Gastrocnemius medialis (tissue), 4 donors: ENCODE data around the gene LRP5. TPM values are rescaled to one million over a fixed set of nuclear protein-coding genes. Genes with fewer than 3 reads are reported as not detected.
"Not testable (repeated sequence)": the region's sequence is repeated elsewhere in the genome, so short reads cannot be mapped to it uniquely, and the experiment has no call there.

Experiments used
- ATAC-seq, 2 donors: fragments of 150-250 bp; one replicate each; pipeline ENCODE4 v1.9.1; 2016
- DNase-seq, 2 donors: peaks; one replicate each; pipeline ENCODE4 v3.0.0-alpha.2; 2019
- H3K27ac ChIP-seq, 4 donors: fragments of 200-600 bp; sonication (generic); 1 replicate in 1 of 4; 2 replicates in 3 of 4; pipeline ENCODE4 v1.5.1; 2016 to 2018; ENCODE audit warnings: mild to moderate bottlenecking in 2 of 4, moderate library complexity in 1 of 4
- H3K27me3 ChIP-seq, 3 donors: fragments of 200-600 bp; sonication (generic) in 2 of 3; 1 replicate in 1 of 3; 2 replicates in 2 of 3; pipeline versions ENCODE4 v1.5.1 to v1.6.0; 2016 to 2019; ENCODE audit warnings: mild to moderate bottlenecking in 1 of 3, moderate library complexity in 1 of 3
- H3K36me3 ChIP-seq, 2 donors: fragments of 200-600 bp; sonication (generic) in 1 of 2; one replicate each; pipeline ENCODE4 v1.5.1; 2017 to 2018
- H3K4me1 ChIP-seq, 2 donors: fragments of 200-600 bp; sonication (generic) in 1 of 2; one replicate each; pipeline ENCODE4 v1.5.1; 2016 to 2017; ENCODE audit warnings: mild to moderate bottlenecking in 2 of 2
- H3K4me3 ChIP-seq, 4 donors: fragments of 200-600 bp; sonication (generic) in 3 of 4; 1 replicate in 1 of 4; 2 replicates in 3 of 4; pipeline ENCODE4 v1.5.1; 2016 to 2019; ENCODE audit warnings: mild to moderate bottlenecking in 2 of 4
- H3K9me3 ChIP-seq, 3 donors: fragments of 200-600 bp; sonication (generic) in 2 of 3; 1 replicate in 1 of 3; 2 replicates in 2 of 3; pipeline ENCODE4 v1.5.1; 2016 to 2019
- CTCF ChIP-seq, 5 experiments: fragments of 450-650 bp in 3 of 5; fragments of 200-600 bp in 2 of 5; sonication (generic) in 2 of 5; IDR thresholded peaks in 4 of 5; conservative IDR thresholded peaks in 1 of 5; 1 replicate in 4 of 5; 2 replicates in 1 of 5; pipeline ENCODE4 v1.5.1; 2016 to 2019; ENCODE audit warnings: antibody characterized with exemption in 5 of 5, mild to moderate bottlenecking in 3 of 5, moderate library complexity in 3 of 5
- POLR2A ChIP-seq, 2 donors: fragments of 450-650 bp; IDR thresholded peaks; one replicate each; pipeline ENCODE4 v1.6.1; 2017; ENCODE audit warnings: antibody characterized with exemption in 2 of 2, mild to moderate bottlenecking in 2 of 2, moderate library complexity in 2 of 2
- in situ Hi-C, 4 donors: fragments of 200-750 bp; cut with MboI; loops; one replicate each; pipeline versions ENCODE4 v1.15.0 to v1.8.0; 2017; ENCODE audit warnings: low sequenced_read_pairs in 4 of 4
- intact Hi-C: fragments of 100-400 bp; cut with DNase I; formaldehyde crosslinking; loops from one replicate; pipeline ENCODE4 v1.15.1; 2023; ENCODE audit warnings: low total_unique reads
- total RNA-seq, 4 donors: library from RNA; depleted of rRNA; stranded (reverse); fragments of >200 nt; gene quantifications; one replicate each; pipeline versions ENCODE4 v1.1.0 to v1.2.3, GENCODE V29; 2016

LRP5 gene
- total RNA-seq, 4 donors from 2014 or later = 3.7 to 12.3 (median 8.1) TPM

GRCh38 chr11:68457216-68457897 is 145.0 kb downstream of the LRP5 start:
- H3K4me3 ChIP-seq = no peak overlapping the region
- H3K27me3 ChIP-seq = no peaks in the 10 kb centered on the region
- no peaks in the 10 kb centered on the region for H3K9me3 ChIP-seq
- in situ Hi-C loops = loop anchor here in 2 of 4 donors (25.0 kb wide), 1 partner anchor 130 kb away; no protein-coding TSS in a partner anchor
- ATAC-seq = no peak
- DNase-seq = no peak
- intact Hi-C loops = no loop called here
- H3K27ac ChIP-seq = no peak overlapping the region
- no peak for TF ChIP-seq POLR2A (IDR thresholded peaks at IDR 0.05)
- TF ChIP-seq CTCF (IDR thresholded peaks at IDR 0.05 in 4 of 5, conservative IDR thresholded peaks at IDR 0.05 in 1 of 5) = no peak
- peaks cover 5 to 8% of the 10 kb centered on the region in 2 donors for H3K4me1 ChIP-seq
- no peaks in the 10 kb centered on the region for H3K36me3 ChIP-seq

- intact Hi-C loops = no loop called here
Observed at GRCh38 chr11:68457898-68458249, 145.5 kb downstream of the LRP5 start.

GRCh38 chr11:68458340-68458739 is 145.9 kb downstream of the LRP5 start:
- intact Hi-C loops = not testable (repeated sequence)
- in situ Hi-C loops = loop anchor here in 2 of 4 donors (25.0 kb wide), 1 partner anchor 129 kb away; no protein-coding TSS in a partner anchor

More at GRCh38 chr11:68457898-68458249, 145.5 kb downstream of the LRP5 start:
- Histone ChIP-seq H3K27me3 (no peaks in the 10 kb centered on the region), H3K4me3 (no peak overlapping the region), H3K9me3 (no peaks in the 10 kb centered on the region), H3K36me3 (no peaks in the 10 kb centered on the region), H3K27ac (no peak overlapping the region), H3K4me1 (peaks cover 10 to 13% of the 10 kb centered on the region in 2 donors)
- DNase-seq (no peak), ATAC-seq (no peak)
- TF ChIP-seq POLR2A (IDR thresholded peaks at IDR 0.05) = no peak
- TF ChIP-seq CTCF (IDR thresholded peaks at IDR 0.05 in 4 of 5, conservative IDR thresholded peaks at IDR 0.05 in 1 of 5) = no peak
- in situ Hi-C loops = loop anchor here in 2 of 4 donors (25.0 kb wide), 1 partner anchor 129 kb away; no protein-coding TSS in a partner anchor

GRCh38 chr11:68459886-68460740 is 147.7 kb downstream of the LRP5 start:
- in situ Hi-C loops = loop anchor here (10.0 to 25.0 kb wide), 3 partner anchors 115 to 135 kb away; no protein-coding TSS in a partner anchor
- intact Hi-C loops = loop anchor here (1.0 to 10.0 kb wide), 3 partner anchors 67 to 375 kb away; no protein-coding TSS in a partner anchor

More at GRCh38 chr11:68458340-68458739, 145.9 kb downstream of the LRP5 start:
- H3K9me3 ChIP-seq, H3K4me3 ChIP-seq, H3K27me3 ChIP-seq, H3K27ac ChIP-seq, H3K36me3 ChIP-seq, DNase-seq, ATAC-seq: not testable (repeated sequence)
- H3K4me1 ChIP-seq = peaks cover 15 to 17% of the 10 kb centered on the region in 2 donors

More at GRCh38 chr11:68459886-68460740, 147.7 kb downstream of the LRP5 start:
- TF ChIP-seq POLR2A (IDR thresholded peaks at IDR 0.05) = no peak
- TF ChIP-seq CTCF (IDR thresholded peaks at IDR 0.05 in 4 of 5, conservative IDR thresholded peaks at IDR 0.05 in 1 of 5) = no peak
- ATAC-seq = peak; percentile 88 to 89
- Histone ChIP-seq H3K9me3 (no peaks in the 10 kb centered on the region), H3K27ac (peak overlapping the region; percentile 85 to 94 (median 90)), H3K4me3 (peak overlapping the region; percentile 61 to 76 (median 68)), H3K27me3 (no peaks in the 10 kb centered on the region), H3K4me1 (peaks cover 32 to 34% of the 10 kb centered on the region in 2 donors), H3K36me3 (no peaks in the 10 kb centered on the region)
- peak; percentile 97 to 98 for DNase-seq
